Measurements from ENCODE around the gene AFG3L2.

AFG3L2 gene

DNA sequence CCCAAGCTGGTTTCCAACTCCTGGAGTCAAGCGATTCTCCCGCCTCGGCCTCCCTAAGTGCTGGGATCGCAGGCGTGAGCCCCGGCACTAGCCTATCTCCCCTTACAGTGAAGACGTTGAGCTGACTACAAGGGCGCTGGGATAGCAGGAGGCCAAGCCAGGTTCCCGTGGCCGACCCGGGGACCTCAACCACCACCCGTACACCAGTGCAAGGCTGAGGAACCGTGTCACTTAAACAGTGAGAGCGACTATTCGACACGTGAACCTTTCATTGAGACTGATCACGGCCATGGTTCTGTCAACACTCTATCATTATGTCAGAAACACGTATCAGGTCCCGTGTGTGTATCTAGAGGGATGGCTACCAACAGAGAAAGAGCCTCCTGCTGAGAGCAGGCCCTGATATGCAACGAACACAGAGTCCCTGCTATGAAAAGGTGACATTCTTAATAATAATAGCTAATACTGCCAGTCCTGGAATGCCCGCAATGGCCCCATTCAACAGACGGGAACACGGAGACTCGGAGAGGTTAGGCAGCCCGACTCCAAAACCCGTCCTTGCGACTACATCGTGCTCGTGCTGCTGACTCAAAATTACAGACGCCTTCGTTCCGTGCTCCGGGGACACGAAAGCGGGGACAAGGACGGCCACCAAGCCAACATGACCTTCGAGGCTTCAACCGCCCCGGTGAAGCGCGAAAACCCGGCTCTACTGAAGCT is 833 bp downstream of the AFG3L2 start:
- peaks cover 0 to 5% of the 10 kb centered on the region in 2 donors for H3K9me3 ChIP-seq (replicated peaks in 1 of 2; ENCODE audit: control insufficient read depth in 2 of 2, insufficient read depth in 1 of 2, low read depth in 1 of 2, low read length in 2 of 2)
- no CpG with 5 or more reads among the region's 42 CpGs for WGBS, 2 donors (ENCODE audit: extremely low coverage in 2 of 2, insufficient read length in 2 of 2, insufficient replicate concordance in 1 of 2)

DNA sequence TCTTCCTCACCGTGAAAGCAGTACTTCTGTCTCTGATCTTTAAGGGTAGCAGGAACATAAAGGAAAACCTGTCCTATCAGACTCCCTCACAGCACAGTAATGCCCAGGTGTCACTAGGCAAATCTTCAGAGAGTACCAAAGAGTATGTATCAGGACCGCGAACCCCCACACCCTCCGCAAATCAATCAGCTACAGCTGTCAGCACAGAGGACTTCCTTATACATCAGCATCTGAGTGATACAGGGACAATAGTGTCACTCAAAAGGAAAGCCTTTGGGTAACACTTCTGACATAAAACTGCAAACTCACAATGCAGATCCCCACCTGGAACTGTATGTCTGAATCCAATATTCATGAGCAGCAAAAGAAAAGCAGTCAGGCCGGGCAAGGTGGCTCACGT is 2.6 kb downstream of the AFG3L2 start:
- peaks cover 2 to 3% of the 10 kb centered on the region in 2 donors for H3K4me1 ChIP-seq (ENCODE audit: control insufficient read depth in 2 of 2, insufficient read depth in 1 of 2, low read depth in 1 of 2, low read length in 2 of 2)
- H3K18ac ChIP-seq (ENCODE audit: low read length), result no peak overlapping the region
- H2AFZ ChIP-seq (ENCODE audit: low read length), result no peak overlapping the region
- H3K9ac ChIP-seq (ENCODE audit: low read depth, low read length, poor library complexity), result no peak overlapping the region
- H3K36me3 ChIP-seq (replicated peaks in 1 of 2; ENCODE audit: control insufficient read depth in 2 of 2, insufficient read depth in 2 of 2, low read length in 2 of 2), result peaks cover 0 to 29% of the 10 kb centered on the region in 2 donors
- H4K8ac ChIP-seq (ENCODE audit: low read depth, low read length), result no peak overlapping the region
- H3K23ac ChIP-seq (ENCODE audit: low read depth, low read length, poor library complexity), result no peak overlapping the region
- H2BK15ac ChIP-seq (ENCODE audit: low read length), result no peak overlapping the region
- H2BK120ac ChIP-seq (ENCODE audit: low read depth, low read length), result no peak overlapping the region
- no peak overlapping the region for H2AK5ac ChIP-seq (ENCODE audit: low read depth, low read length)
- no peak overlapping the region for H4K91ac ChIP-seq (ENCODE audit: low read depth, low read length, poor library complexity)
- no peak for DNase-seq (ENCODE audit: low spot score)
- no peak overlapping the region for H3K4me2 ChIP-seq (ENCODE audit: insufficient read depth, low read length, poor library complexity, severe bottlenecking)
- H2BK12ac ChIP-seq (ENCODE audit: low read length), result no peak overlapping the region
- H3K4me3 ChIP-seq (ENCODE audit: low read length in 2 of 2), result no peak overlapping the region
- no peaks in the 10 kb centered on the region for H3K27me3 ChIP-seq (ENCODE audit: control insufficient read depth in 3 of 3, insufficient read depth in 3 of 3, low read depth in 1 of 3, low read length in 3 of 3)
- H2BK5ac ChIP-seq (ENCODE audit: low read length), result no peak overlapping the region
- no peak overlapping the region for H3K27ac ChIP-seq (replicated peaks; ENCODE audit: low read length)
- H3K9me3 ChIP-seq (replicated peaks in 1 of 2; ENCODE audit: control insufficient read depth in 2 of 2, insufficient read depth in 1 of 2, low read depth in 1 of 2, low read length in 2 of 2), result peaks cover 0 to 5% of the 10 kb centered on the region in 2 donors
- peaks cover 4% of the 10 kb centered on the region for H3K79me1 ChIP-seq (ENCODE audit: low read depth, low read length)
- no peak overlapping the region for H3K4ac ChIP-seq (ENCODE audit: low read length)
- no CpG with 5 or more reads among the region's 6 CpGs for WGBS, 2 donors (ENCODE audit: extremely low coverage in 2 of 2, insufficient read length in 2 of 2, insufficient replicate concordance in 1 of 2)
- H3K14ac ChIP-seq (ENCODE audit: low read length), result no peak overlapping the region

More for the DNA sequence above, 833 bp downstream of the AFG3L2 start:
- H3K79me1 ChIP-seq (ENCODE audit: low read depth, low read length), result peaks cover 4% of the 10 kb centered on the region
- peak overlapping the region; percentile 82 for H3K23ac ChIP-seq (ENCODE audit: low read depth, low read length, poor library complexity)
- peaks cover 2 to 3% of the 10 kb centered on the region in 2 donors for H3K4me1 ChIP-seq (ENCODE audit: control insufficient read depth in 2 of 2, insufficient read depth in 1 of 2, low read depth in 1 of 2, low read length in 2 of 2)
- H3K4me3 ChIP-seq (ENCODE audit: low read length in 2 of 2), result peak overlapping the region; percentile 75 to 100
- H3K9ac ChIP-seq (ENCODE audit: low read depth, low read length, poor library complexity), result peak overlapping the region; percentile 92
- H3K14ac ChIP-seq (ENCODE audit: low read length), result no peak overlapping the region
- peak overlapping the region; percentile 98 for H3K18ac ChIP-seq (ENCODE audit: low read length)
- no peak overlapping the region for H3K4ac ChIP-seq (ENCODE audit: low read length)
- H2AK5ac ChIP-seq (ENCODE audit: low read depth, low read length), result peak overlapping the region; percentile 0
- H2AFZ ChIP-seq (ENCODE audit: low read length), result peak overlapping the region; percentile 92
- H4K91ac ChIP-seq (ENCODE audit: low read depth, low read length, poor library complexity), result no peak overlapping the region
- H3K36me3 ChIP-seq (replicated peaks in 1 of 2; ENCODE audit: control insufficient read depth in 2 of 2, insufficient read depth in 2 of 2, low read length in 2 of 2), result peaks cover 0 to 21% of the 10 kb centered on the region in 2 donors
- DNase-seq (ENCODE audit: low spot score), result no peak
- no peak overlapping the region for H4K8ac ChIP-seq (ENCODE audit: low read depth, low read length)
- peak overlapping the region; percentile 69 for H3K4me2 ChIP-seq (ENCODE audit: insufficient read depth, low read length, poor library complexity, severe bottlenecking)
- H2BK15ac ChIP-seq (ENCODE audit: low read length), result no peak overlapping the region
- no peak overlapping the region for H2BK12ac ChIP-seq (ENCODE audit: low read length)
- no peak overlapping the region for H2BK5ac ChIP-seq (ENCODE audit: low read length)
- H2BK120ac ChIP-seq (ENCODE audit: low read depth, low read length), result no peak overlapping the region
- no peak overlapping the region for H3K27ac ChIP-seq (replicated peaks; ENCODE audit: low read length)
- no peaks in the 10 kb centered on the region for H3K27me3 ChIP-seq (ENCODE audit: control insufficient read depth in 3 of 3, insufficient read depth in 3 of 3, low read depth in 1 of 3, low read length in 3 of 3)

DNA sequence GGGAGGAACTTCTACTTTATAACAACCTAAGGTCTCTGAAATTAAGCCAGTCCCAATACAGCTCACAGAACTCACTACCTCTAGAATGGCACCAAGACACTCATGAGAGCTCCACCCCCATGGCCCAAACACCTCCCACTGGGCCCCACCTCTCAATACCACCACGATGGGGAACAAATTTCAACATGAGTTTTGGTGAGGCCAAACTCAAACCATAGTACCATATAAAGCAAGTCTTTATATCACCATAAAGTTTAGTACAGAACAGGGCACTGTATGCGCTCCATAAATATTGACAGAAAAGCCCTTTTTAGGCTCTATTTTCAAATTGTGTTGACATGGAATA is 3.3 kb downstream of the AFG3L2 start:
- Histone ChIP-seq H2AK5ac (ENCODE audit: low read depth, low read length) (no peak overlapping the region), H4K8ac (ENCODE audit: low read depth, low read length) (no peak overlapping the region), H3K4me3 (ENCODE audit: low read length in 2 of 2) (no peak overlapping the region), H3K18ac (ENCODE audit: low read length) (no peak overlapping the region), H3K4me2 (ENCODE audit: insufficient read depth, low read length, poor library complexity, severe bottlenecking) (no peak overlapping the region), H3K79me1 (ENCODE audit: low read depth, low read length) (peaks cover 4% of the 10 kb centered on the region), H2AFZ (ENCODE audit: low read length) (no peak overlapping the region), H3K36me3 (replicated peaks in 1 of 2; ENCODE audit: control insufficient read depth in 2 of 2, insufficient read depth in 2 of 2, low read length in 2 of 2) (peaks cover 2 to 36% of the 10 kb centered on the region in 2 donors), H2BK120ac (ENCODE audit: low read depth, low read length) (no peak overlapping the region), H3K4me1 (ENCODE audit: control insufficient read depth in 2 of 2, insufficient read depth in 1 of 2, low read depth in 1 of 2, low read length in 2 of 2) (peaks cover 2 to 5% of the 10 kb centered on the region in 2 donors), H3K4ac (ENCODE audit: low read length) (no peak overlapping the region), H3K14ac (ENCODE audit: low read length) (no peak overlapping the region), H2BK15ac (ENCODE audit: low read length) (no peak overlapping the region), H3K9me3 (replicated peaks in 1 of 2; ENCODE audit: control insufficient read depth in 2 of 2, insufficient read depth in 1 of 2, low read depth in 1 of 2, low read length in 2 of 2) (peaks cover 0 to 5% of the 10 kb centered on the region in 2 donors), H4K91ac (ENCODE audit: low read depth, low read length, poor library complexity) (no peak overlapping the region), H3K23ac (ENCODE audit: low read depth, low read length, poor library complexity) (no peak overlapping the region), H3K27me3 (ENCODE audit: control insufficient read depth in 3 of 3, insufficient read depth in 3 of 3, low read depth in 1 of 3, low read length in 3 of 3) (no peaks in the 10 kb centered on the region), H2BK12ac (ENCODE audit: low read length) (no peak overlapping the region), H3K9ac (ENCODE audit: low read depth, low read length, poor library complexity) (no peak overlapping the region), H3K27ac (replicated peaks; ENCODE audit: low read length) (no peak overlapping the region), H2BK5ac (ENCODE audit: low read length) (no peak overlapping the region)
- DNase-seq (ENCODE audit: low spot score), result no peak
- WGBS, 2 donors (ENCODE audit: extremely low coverage in 2 of 2, insufficient read length in 2 of 2, insufficient replicate concordance in 1 of 2), result no CpG with 5 or more reads among the region's 2 CpGs

DNA sequence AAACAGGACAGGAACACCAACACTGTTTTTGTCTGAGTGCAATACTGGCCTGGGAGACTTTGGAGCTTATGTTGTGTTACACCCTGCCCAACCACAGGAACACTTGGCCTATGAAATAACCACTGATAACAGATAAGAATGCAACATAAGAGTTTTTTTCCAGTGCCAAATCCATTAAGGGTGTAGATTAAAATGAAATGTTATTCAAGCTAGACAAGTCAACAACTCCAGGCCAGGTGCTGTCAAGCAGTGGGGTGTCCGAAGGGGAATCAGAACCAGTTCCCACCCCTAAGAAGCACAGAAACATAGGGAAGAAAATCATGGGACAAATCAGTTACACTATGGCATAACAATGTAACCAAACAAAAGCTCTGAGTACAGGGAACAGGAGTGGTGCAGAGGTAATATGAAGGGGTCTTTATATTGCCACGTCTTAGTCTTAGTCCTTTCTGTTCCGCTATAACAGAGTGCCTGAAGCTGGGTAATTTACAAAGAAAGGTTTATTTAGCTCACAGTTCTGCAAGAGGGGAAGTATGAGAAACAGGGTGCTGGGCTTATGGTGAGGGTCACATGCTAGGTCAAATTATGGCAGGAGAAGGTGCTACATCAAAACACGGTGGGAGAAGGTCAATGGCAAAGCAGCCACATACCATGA is 3.8 kb downstream of the AFG3L2 start:
- Histone ChIP-seq H3K36me3 (replicated peaks in 1 of 2; ENCODE audit: control insufficient read depth in 2 of 2, insufficient read depth in 2 of 2, low read length in 2 of 2) (peaks cover 4 to 39% of the 10 kb centered on the region in 2 donors), H3K14ac (ENCODE audit: low read length) (no peak overlapping the region), H2BK15ac (ENCODE audit: low read length) (no peak overlapping the region), H2BK12ac (ENCODE audit: low read length) (no peak overlapping the region), H3K27ac (replicated peaks; ENCODE audit: low read length) (no peak overlapping the region), H3K4me1 (ENCODE audit: control insufficient read depth in 2 of 2, insufficient read depth in 1 of 2, low read depth in 1 of 2, low read length in 2 of 2) (peaks cover 2 to 5% of the 10 kb centered on the region in 2 donors), H2BK120ac (ENCODE audit: low read depth, low read length) (no peak overlapping the region), H2BK5ac (ENCODE audit: low read length) (no peak overlapping the region), H3K4ac (ENCODE audit: low read length) (no peak overlapping the region), H3K9ac (ENCODE audit: low read depth, low read length, poor library complexity) (no peak overlapping the region), H2AFZ (ENCODE audit: low read length) (no peak overlapping the region), H3K23ac (ENCODE audit: low read depth, low read length, poor library complexity) (no peak overlapping the region), H2AK5ac (ENCODE audit: low read depth, low read length) (no peak overlapping the region), H3K79me1 (ENCODE audit: low read depth, low read length) (peaks cover 4% of the 10 kb centered on the region), H3K4me3 (ENCODE audit: low read length in 2 of 2) (no peak overlapping the region), H3K18ac (ENCODE audit: low read length) (no peak overlapping the region), H3K27me3 (ENCODE audit: control insufficient read depth in 3 of 3, insufficient read depth in 3 of 3, low read depth in 1 of 3, low read length in 3 of 3) (no peaks in the 10 kb centered on the region), H4K91ac (ENCODE audit: low read depth, low read length, poor library complexity) (no peak overlapping the region), H4K8ac (ENCODE audit: low read depth, low read length) (no peak overlapping the region), H3K9me3 (replicated peaks in 1 of 2; ENCODE audit: control insufficient read depth in 2 of 2, insufficient read depth in 1 of 2, low read depth in 1 of 2, low read length in 2 of 2) (peaks cover 0 to 5% of the 10 kb centered on the region in 2 donors), H3K4me2 (ENCODE audit: insufficient read depth, low read length, poor library complexity, severe bottlenecking) (no peak overlapping the region)
- WGBS, 2 donors (ENCODE audit: extremely low coverage in 2 of 2, insufficient read length in 2 of 2, insufficient replicate concordance in 1 of 2), result no CpG with 5 or more reads among the region's 4 CpGs
- no peak for DNase-seq (ENCODE audit: low spot score)

Measured in neuronal stem cell (in vitro differentiated cells).